Endodermal cell (in vitro differentiated cells): ENCODE measurements around the gene STK17B. TPM values are rescaled to one million over a fixed set of nuclear protein-coding genes. Genes with fewer than 3 reads are reported as not detected.

Experiments used
- DNase-seq: peaks from one replicate; pipeline ENCODE4 v3.0.0-alpha.2; 2017
- H3K27ac ChIP-seq: 2 replicates; pipeline ENCODE4 v1.5.1; 2013; ENCODE audit warnings: mild to moderate bottlenecking, low read depth, low read length, moderate library complexity
- H3K27me3 ChIP-seq: 2 replicates; pipeline ENCODE4 v1.6.1; 2013; ENCODE audit warnings: mild to moderate bottlenecking, low read length, moderate library complexity; ENCODE audit not compliant: insufficient read depth, control insufficient read depth, poor library complexity, severe bottlenecking
- H3K36me3 ChIP-seq: 2 replicates; pipeline ENCODE4 v1.7.0; 2013; ENCODE audit warnings: mild to moderate bottlenecking, low read length, moderate library complexity; ENCODE audit not compliant: control insufficient read depth, insufficient read depth
- H3K4me1 ChIP-seq: one replicate; pipeline ENCODE4 v1.7.0; 2013; ENCODE audit warnings: low read length; ENCODE audit not compliant: control insufficient read depth, insufficient read depth
- H3K4me3 ChIP-seq: 2 replicates; pipeline ENCODE4 v1.5.1; 2013; ENCODE audit warnings: mild to moderate bottlenecking, low read length, moderate library complexity
- H3K9ac ChIP-seq: 2 replicates; pipeline ENCODE4 v1.6.1; 2013; ENCODE audit warnings: mild to moderate bottlenecking, low read length, moderate library complexity; ENCODE audit not compliant: poor library complexity, severe bottlenecking; ENCODE audit errors: extremely low read depth
- H3K9me3 ChIP-seq: 2 replicates; pipeline ENCODE4 v1.6.1; 2013; ENCODE audit warnings: mild to moderate bottlenecking, low read length, moderate library complexity; ENCODE audit not compliant: control insufficient read depth
- H3K27ac Mint-ChIP-seq: 2 replicates; pipeline ENCODE4 v1.8.0; 2020; ENCODE audit warnings: mixed read lengths
- H3K27me3 Mint-ChIP-seq: 2 replicates; pipeline ENCODE4 v1.8.0; 2021; ENCODE audit warnings: mild to moderate bottlenecking, mixed read lengths; ENCODE audit not compliant: insufficient read depth
- H3K36me3 Mint-ChIP-seq: 2 replicates; pipeline ENCODE4 v1.8.0; 2020; ENCODE audit warnings: low read depth, mixed read lengths
- H3K4me1 Mint-ChIP-seq: 2 replicates; pipeline ENCODE4 v1.8.0; 2020; ENCODE audit warnings: mixed read lengths
- H3K4me3 Mint-ChIP-seq: 2 replicates; pipeline ENCODE4 v1.8.0; 2020; ENCODE audit warnings: mild to moderate bottlenecking, moderate library complexity, mixed read lengths
- H3K9me3 Mint-ChIP-seq: 2 replicates; pipeline ENCODE4 v1.8.0; 2020; ENCODE audit warnings: mild to moderate bottlenecking, mixed read lengths
- WGBS, 2 experiments: methylation state at CpG; one replicate each; pipeline versions ENCODE4 v1.1.5 to v1.1.7; 2013; ENCODE audit warnings: missing lambda C conversion rate in 2 of 2, mixed read lengths in 1 of 2; ENCODE audit not compliant: insufficient coverage in 1 of 2, insufficient read length in 1 of 2; 5-methylcytosine and 5-hydroxymethylcytosine counted together
- total RNA-seq, 2 donors: library from RNA; stranded (reverse); fragmentation: NEBNext Ultra II Directional in 1 of 2; extraction: Animal tissue kit (Norgen Biotek cat#: 25700) in 1 of 2; gene quantifications; 2 replicates in 1 of 2; 3 replicates in 1 of 2; pipeline ENCODE4 v1.2.1, GENCODE V29; 2021
- TF ChIP-seq, protein P1 (sequence below): fragments of 200-600 bp; sonication (generic); conservative IDR thresholded peaks from 2 replicates; pipeline ENCODE4 v1.5.0; 2021; ENCODE audit warnings: antibody characterized with exemption, mild to moderate bottlenecking

The STK17B gene
- total RNA-seq, 2 donors from 2014 or later = 6.2 to 10.8 TPM

DNA sequence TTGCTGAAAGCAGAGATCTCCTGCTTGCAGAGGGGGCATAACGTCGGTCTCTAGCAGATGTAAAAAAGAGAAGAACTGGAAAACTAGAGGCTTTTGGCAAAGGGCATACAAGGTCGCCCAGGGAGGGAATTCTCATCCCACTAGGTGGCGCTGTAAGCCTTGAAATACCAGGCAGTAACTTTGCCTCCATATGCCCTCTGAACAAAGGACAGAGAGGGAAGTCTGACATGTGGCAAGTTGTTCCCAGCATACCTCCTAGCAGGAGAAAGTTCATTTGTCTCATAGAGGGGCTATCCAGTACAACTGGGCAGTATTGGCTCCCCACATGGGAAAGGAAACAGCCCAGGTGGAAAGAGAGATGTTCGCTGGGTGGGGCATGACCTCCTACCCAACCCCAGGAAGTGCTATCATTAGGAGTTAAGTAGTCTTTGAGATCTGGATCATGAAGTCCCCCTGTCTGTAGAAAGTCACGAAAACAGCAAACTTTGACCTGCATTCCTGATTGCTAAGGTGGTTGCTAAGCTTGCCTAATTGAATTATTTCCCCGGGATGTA is 39.9 kb downstream of the STK17B start:
- Histone ChIP-seq H3K4me1 (peaks cover 3% of the 10 kb centered on the region), H3K9me3 (peaks cover 71% of the 10 kb centered on the region), H3K27me3 (no peaks in the 10 kb centered on the region), H3K9ac (no peak overlapping the region), H3K36me3 (peaks cover 6% of the 10 kb centered on the region), H3K27ac (no peak overlapping the region), H3K4me3 (no peak overlapping the region)
- Mint-ChIP-seq H3K27me3 (no peaks in the 10 kb centered on the region), H3K27ac (no peak overlapping the region), H3K4me3 (no peak overlapping the region), H3K9me3 (peaks cover 66% of the 10 kb centered on the region), H3K4me1 (no peaks in the 10 kb centered on the region), H3K36me3 (peaks cover 51% of the 10 kb centered on the region)
- DNase-seq = peak; percentile 85
- TF ChIP-seq, protein P1, sequence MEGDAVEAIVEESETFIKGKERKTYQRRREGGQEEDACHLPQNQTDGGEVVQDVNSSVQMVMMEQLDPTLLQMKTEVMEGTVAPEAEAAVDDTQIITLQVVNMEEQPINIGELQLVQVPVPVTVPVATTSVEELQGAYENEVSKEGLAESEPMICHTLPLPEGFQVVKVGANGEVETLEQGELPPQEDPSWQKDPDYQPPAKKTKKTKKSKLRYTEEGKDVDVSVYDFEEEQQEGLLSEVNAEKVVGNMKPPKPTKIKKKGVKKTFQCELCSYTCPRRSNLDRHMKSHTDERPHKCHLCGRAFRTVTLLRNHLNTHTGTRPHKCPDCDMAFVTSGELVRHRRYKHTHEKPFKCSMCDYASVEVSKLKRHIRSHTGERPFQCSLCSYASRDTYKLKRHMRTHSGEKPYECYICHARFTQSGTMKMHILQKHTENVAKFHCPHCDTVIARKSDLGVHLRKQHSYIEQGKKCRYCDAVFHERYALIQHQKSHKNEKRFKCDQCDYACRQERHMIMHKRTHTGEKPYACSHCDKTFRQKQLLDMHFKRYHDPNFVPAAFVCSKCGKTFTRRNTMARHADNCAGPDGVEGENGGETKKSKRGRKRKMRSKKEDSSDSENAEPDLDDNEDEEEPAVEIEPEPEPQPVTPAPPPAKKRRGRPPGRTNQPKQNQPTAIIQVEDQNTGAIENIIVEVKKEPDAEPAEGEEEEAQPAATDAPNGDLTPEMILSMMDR = peak; percentile 69
- WGBS, 2 experiments = 69 to 77% methylated on average over 6 to 7 of the region's 7 CpGs

DNA sequence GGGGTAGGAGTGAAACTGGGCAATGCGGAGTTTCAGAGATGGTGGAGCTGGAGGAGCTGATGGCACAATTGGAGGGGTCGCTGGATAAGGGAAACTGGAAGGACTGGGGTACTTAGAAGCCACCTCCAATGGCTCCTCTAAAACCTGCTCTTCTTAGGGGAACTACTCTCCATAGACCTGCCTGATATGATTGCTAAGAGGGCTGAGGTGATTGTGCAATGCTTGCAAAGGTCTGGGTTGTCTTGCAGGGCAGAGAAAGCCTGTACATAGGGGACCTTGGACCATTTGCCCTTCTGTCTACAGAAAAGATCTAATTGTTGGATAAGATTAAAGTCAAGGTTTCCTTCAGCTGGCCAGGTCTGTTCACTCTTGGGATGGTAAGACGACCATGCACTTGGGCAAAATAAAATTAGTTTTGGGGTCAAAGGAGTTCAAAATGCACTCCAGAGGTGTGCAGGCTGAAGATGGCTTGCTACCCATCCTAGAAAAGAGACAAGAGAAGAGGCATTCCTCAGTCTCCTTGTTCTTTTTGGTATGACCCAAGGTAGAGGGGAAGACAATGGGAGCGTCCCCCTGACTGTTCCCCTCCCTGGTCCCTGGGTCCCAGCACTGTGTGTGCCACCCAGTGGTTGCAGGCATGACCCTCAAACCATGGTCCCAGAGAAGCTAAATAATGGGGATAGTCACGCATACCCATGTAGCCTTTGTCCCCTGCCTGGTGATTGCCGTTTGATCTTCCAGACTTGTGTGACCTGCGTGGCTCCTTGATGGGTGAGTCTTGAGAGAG is 41.1 kb downstream of the STK17B start:
- Mint-ChIP-seq H3K27ac (no peak overlapping the region), H3K4me3 (no peak overlapping the region), H3K4me1 (no peaks in the 10 kb centered on the region), H3K9me3 (peaks cover 66% of the 10 kb centered on the region), H3K36me3 (peaks cover 43% of the 10 kb centered on the region), H3K27me3 (no peaks in the 10 kb centered on the region)
- TF ChIP-seq, protein P1 = no peak
- H3K36me3 ChIP-seq = no peaks in the 10 kb centered on the region
- peak overlapping the region; percentile 26 for H3K4me3 ChIP-seq
- WGBS, 2 experiments = 93 to 95% methylated on average over 5 to 7 of the region's 7 CpGs
- H3K9ac ChIP-seq = no peak overlapping the region
- H3K27ac ChIP-seq = no peak overlapping the region
- no peaks in the 10 kb centered on the region for H3K27me3 ChIP-seq
- peaks cover 3% of the 10 kb centered on the region for H3K4me1 ChIP-seq
- DNase-seq = peak; percentile 56
- peaks cover 72% of the 10 kb centered on the region for H3K9me3 ChIP-seq

DNA sequence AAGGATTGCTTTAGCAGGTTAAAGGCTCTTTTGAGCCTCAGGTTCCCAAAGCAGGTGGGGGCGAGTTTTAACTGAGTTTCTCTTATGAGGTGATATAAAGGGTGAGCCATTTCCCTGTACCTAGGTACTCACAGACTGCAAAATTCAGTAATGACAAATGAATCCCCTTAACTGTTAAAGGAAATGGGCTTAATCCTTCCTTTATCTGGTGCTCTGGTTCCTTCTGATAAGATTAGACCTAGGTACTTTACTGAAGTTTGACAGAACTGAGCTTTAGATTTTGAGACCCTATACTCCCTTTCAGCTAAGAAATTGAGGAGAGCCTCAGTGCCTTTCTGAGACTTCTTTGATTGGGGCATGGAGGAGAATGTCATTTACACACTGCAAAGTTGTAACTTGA is 42.6 kb downstream of the STK17B start:
- no peak overlapping the region for H3K4me3 Mint-ChIP-seq
- peaks cover 3% of the 10 kb centered on the region for H3K4me1 ChIP-seq
- peak overlapping the region; percentile 56 for H3K4me3 ChIP-seq
- H3K9me3 Mint-ChIP-seq = peaks cover 68% of the 10 kb centered on the region
- no peak overlapping the region for H3K27ac Mint-ChIP-seq
- no peak for DNase-seq
- H3K4me1 Mint-ChIP-seq = peaks cover 4% of the 10 kb centered on the region
- peaks cover 72% of the 10 kb centered on the region for H3K9me3 ChIP-seq
- no peaks in the 10 kb centered on the region for H3K36me3 ChIP-seq
- H3K36me3 Mint-ChIP-seq = peaks cover 31% of the 10 kb centered on the region
- no peaks in the 10 kb centered on the region for H3K27me3 Mint-ChIP-seq
- no peak overlapping the region for H3K9ac ChIP-seq
- TF ChIP-seq, protein P1 = no peak
- 60 to 80% methylated on average over 1 of the region's 1 CpG for WGBS, 2 experiments
- no peaks in the 10 kb centered on the region for H3K27me3 ChIP-seq
- H3K27ac ChIP-seq = no peak overlapping the region
